Activated naive CD8-positive, alpha-beta T cell (primary cell): ENCODE results near the gene RPL10A.

Experiments
- H3K27ac Mint-ChIP-seq: one replicate; pipeline ENCODE4 v1.8.0; 2021; ENCODE audit warnings: mixed read lengths
- H3K27me3 Mint-ChIP-seq: one replicate; pipeline ENCODE4 v1.8.0; 2021; ENCODE audit warnings: mixed read lengths
- H3K36me3 Mint-ChIP-seq: one replicate; pipeline ENCODE4 v1.8.0; 2021; ENCODE audit warnings: mixed read lengths
- H3K4me1 Mint-ChIP-seq: one replicate; pipeline ENCODE4 v1.8.0; 2021; ENCODE audit warnings: low read depth, mixed read lengths
- H3K4me3 Mint-ChIP-seq: one replicate; pipeline ENCODE4 v1.8.0; 2021; ENCODE audit warnings: mild to moderate bottlenecking, mixed read lengths
- H3K9me3 Mint-ChIP-seq: one replicate; pipeline ENCODE4 v1.8.0; 2021; ENCODE audit warnings: low read depth, mixed read lengths

RPL10A gene

GRCh38 chr6:35518566-35519312, 50.5 kb downstream of the RPL10A start:
- Mint-ChIP-seq H3K4me1 (peaks cover 10% of the 10 kb centered on the region), H3K27me3 (no peaks in the 10 kb centered on the region), H3K4me3 (no peak overlapping the region), H3K9me3 (no peaks in the 10 kb centered on the region), H3K36me3 (no peaks in the 10 kb centered on the region), H3K27ac (no peak overlapping the region)

GRCh38 chr6:35519313-35520015, 51.3 kb downstream of the RPL10A start:
- H3K27me3 Mint-ChIP-seq = no peaks in the 10 kb centered on the region
- H3K4me3 Mint-ChIP-seq = no peak overlapping the region
- peaks cover 13% of the 10 kb centered on the region for H3K4me1 Mint-ChIP-seq
- no peaks in the 10 kb centered on the region for H3K36me3 Mint-ChIP-seq
- H3K27ac Mint-ChIP-seq = no peak overlapping the region
- no peaks in the 10 kb centered on the region for H3K9me3 Mint-ChIP-seq
